Measurements from ENCODE around the gene SLC12A8. TPM values are rescaled to one million over a fixed set of nuclear protein-coding genes. Genes with fewer than 3 reads are reported as not detected.

Gene SLC12A8
- total RNA-seq, 4 donors from 2014 or later: 2.3 to 13.1 (median 3.9) TPM

- 62 to 67% methylated on average over 17 to 18 of the region's 19 CpGs for WGBS, 2 donors
- no peak for TF ChIP-seq POLR2A (IDR thresholded peaks at IDR 0.05)
- TF ChIP-seq, protein P1, sequence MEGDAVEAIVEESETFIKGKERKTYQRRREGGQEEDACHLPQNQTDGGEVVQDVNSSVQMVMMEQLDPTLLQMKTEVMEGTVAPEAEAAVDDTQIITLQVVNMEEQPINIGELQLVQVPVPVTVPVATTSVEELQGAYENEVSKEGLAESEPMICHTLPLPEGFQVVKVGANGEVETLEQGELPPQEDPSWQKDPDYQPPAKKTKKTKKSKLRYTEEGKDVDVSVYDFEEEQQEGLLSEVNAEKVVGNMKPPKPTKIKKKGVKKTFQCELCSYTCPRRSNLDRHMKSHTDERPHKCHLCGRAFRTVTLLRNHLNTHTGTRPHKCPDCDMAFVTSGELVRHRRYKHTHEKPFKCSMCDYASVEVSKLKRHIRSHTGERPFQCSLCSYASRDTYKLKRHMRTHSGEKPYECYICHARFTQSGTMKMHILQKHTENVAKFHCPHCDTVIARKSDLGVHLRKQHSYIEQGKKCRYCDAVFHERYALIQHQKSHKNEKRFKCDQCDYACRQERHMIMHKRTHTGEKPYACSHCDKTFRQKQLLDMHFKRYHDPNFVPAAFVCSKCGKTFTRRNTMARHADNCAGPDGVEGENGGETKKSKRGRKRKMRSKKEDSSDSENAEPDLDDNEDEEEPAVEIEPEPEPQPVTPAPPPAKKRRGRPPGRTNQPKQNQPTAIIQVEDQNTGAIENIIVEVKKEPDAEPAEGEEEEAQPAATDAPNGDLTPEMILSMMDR (IDR thresholded peaks at IDR 0.05): no peak
- H3K4me3 ChIP-seq (ENCODE audit: low read depth, poor library complexity, severe bottlenecking): no peak overlapping the region
- intact Hi-C loops (cut with DNase I; ENCODE audit: low total_unique reads): no loop called here
- DNase-seq (ENCODE audit: low spot score in 2 of 2): no peak
Measured at GRCh38 chr3:125140818-125141595, 71.5 kb downstream of the SLC12A8 start.

- intact Hi-C loops (cut with DNase I; ENCODE audit: low total_unique reads): no loop called here
- no peak overlapping the region for H3K4me3 ChIP-seq (ENCODE audit: low read depth, poor library complexity, severe bottlenecking)
- no peak for DNase-seq (ENCODE audit: low spot score in 2 of 2)
- 63 to 75% methylated on average over 12 of the region's 12 CpGs for WGBS, 2 donors
- TF ChIP-seq, protein P1 (IDR thresholded peaks at IDR 0.05): no peak
- TF ChIP-seq POLR2A (IDR thresholded peaks at IDR 0.05): no peak
Measured at GRCh38 chr3:125140011-125140817, 72.3 kb downstream of the SLC12A8 start.

DNA sequence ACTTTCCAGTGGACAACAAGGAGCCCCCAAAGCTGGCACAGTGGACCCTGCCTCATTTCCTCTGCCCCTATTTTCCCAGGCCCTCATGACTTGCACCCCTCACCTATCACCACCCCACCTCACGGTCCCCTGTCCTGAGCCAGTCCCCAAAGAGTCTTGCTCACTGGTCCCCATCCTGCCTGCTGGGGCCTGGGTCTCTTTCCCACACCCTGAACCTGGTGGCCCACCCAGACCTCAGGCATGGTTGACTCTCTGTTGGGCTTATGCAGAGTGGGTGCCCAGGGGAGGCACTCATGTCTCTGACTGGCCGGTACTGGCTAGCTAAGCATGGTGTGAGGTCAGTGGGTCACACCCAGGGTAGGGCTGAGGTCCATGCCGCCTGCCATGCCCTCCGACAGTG is 73.2 kb downstream of the SLC12A8 start:
- no peak for TF ChIP-seq POLR2A (IDR thresholded peaks at IDR 0.05)
- TF ChIP-seq, protein P1 (IDR thresholded peaks at IDR 0.05): no peak
- intact Hi-C loops (cut with DNase I; ENCODE audit: low total_unique reads): no loop called here
- WGBS, 2 donors: 91 to 98% methylated on average over 4 of the region's 4 CpGs

GRCh38 chr3:125137358-125138033 is 75.1 kb downstream of the SLC12A8 start:
- no peak overlapping the region for H3K4me3 ChIP-seq (ENCODE audit: low read depth, poor library complexity, severe bottlenecking)
- no peak for TF ChIP-seq POLR2A (IDR thresholded peaks at IDR 0.05)
- TF ChIP-seq, protein P1 (IDR thresholded peaks at IDR 0.05): no peak
- no peak for DNase-seq (ENCODE audit: low spot score in 2 of 2)
- 66 to 69% methylated on average over 17 of the region's 17 CpGs for WGBS, 2 donors
- intact Hi-C loops (cut with DNase I; ENCODE audit: low total_unique reads): no loop called here

More for the DNA sequence above, 73.2 kb downstream of the SLC12A8 start:
- no peak overlapping the region for H3K4me3 ChIP-seq (ENCODE audit: low read depth, poor library complexity, severe bottlenecking)
- no peak for DNase-seq (ENCODE audit: low spot score in 2 of 2)

DNA sequence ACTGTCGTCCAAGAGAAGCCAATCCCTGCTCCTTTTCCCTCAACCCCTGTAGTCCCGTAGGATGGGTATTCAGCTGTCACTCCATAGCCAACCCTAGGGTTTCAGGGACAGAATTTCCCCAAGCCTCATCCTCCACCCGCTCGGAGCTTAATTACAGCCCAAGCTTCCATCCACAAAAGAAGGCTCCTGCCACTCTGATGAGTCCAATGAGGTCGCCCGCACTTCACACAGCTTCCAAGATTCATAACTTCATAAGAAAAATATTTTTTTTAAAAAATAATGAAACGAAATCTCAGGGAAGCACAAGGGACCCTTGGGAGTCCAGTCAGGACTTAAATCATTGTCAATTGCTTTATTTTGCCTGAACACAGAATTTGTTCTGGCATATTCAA is 75.6 kb downstream of the SLC12A8 start:
- 71 to 74% methylated on average over 7 of the region's 7 CpGs for WGBS, 2 donors
- no peak overlapping the region for H3K4me3 ChIP-seq (ENCODE audit: low read depth, poor library complexity, severe bottlenecking)
- TF ChIP-seq, protein P1 (IDR thresholded peaks at IDR 0.05): no peak
- no peak for TF ChIP-seq POLR2A (IDR thresholded peaks at IDR 0.05)
- intact Hi-C loops (cut with DNase I; ENCODE audit: low total_unique reads): no loop called here
- DNase-seq (ENCODE audit: low spot score in 2 of 2): no peak
